HUDEP-2 (cell line): ENCODE results near the gene KRT17.

Experiments used
- DNase-seq, 76 experiments: peaks; one replicate each; lab custom pipeline; 2025; ENCODE audit not compliant: unreplicated experiment in 76 of 76; lab: John Stamatoyannopoulos, UW

Gene KRT17

GRCh38 chr17:41624208-41625101, at the start of gene KRT17:
Gene KRT17, minus strand, starts transcription at chr17:41624575. Its CDS starts 66 bp downstream, at chr17:41624509.
- no peak for DNase-seq

- no peak for DNase-seq
Measured at GRCh38 chr17:41672153-41672552, 47.8 kb upstream of the KRT17 start.

- DNase-seq, result no peak
Measured at GRCh38 chr17:41667280-41668041, 43.1 kb upstream of the KRT17 start.

- peak in 71 of 76 experiments; percentile 11 to 87 (median 70) for DNase-seq
Measured at GRCh38 chr17:41666708-41667279, 42.4 kb upstream of the KRT17 start.

- DNase-seq, result peak in 14 of 76 experiments; percentile 9 to 81 (median 47)
Measured at GRCh38 chr17:41666237-41666641, 41.9 kb upstream of the KRT17 start.

GRCh38 chr17:41665566-41666236, 41.3 kb upstream of the KRT17 start:
- DNase-seq, result peak in 72 of 76 experiments; percentile 32 to 93 (median 77)

- no peak for DNase-seq
Measured at GRCh38 chr17:41664587-41665565, 40.5 kb upstream of the KRT17 start.

- no peak for DNase-seq
Measured at GRCh38 chr17:41664172-41664457, 39.7 kb upstream of the KRT17 start.

- DNase-seq, result no peak
Measured at GRCh38 chr17:41663451-41664171, 39.2 kb upstream of the KRT17 start.

- no peak for DNase-seq
Measured at GRCh38 chr17:41660221-41660711, 35.9 kb upstream of the KRT17 start.

GRCh38 chr17:41659427-41660212, 35.2 kb upstream of the KRT17 start:
- no peak for DNase-seq

GRCh38 chr17:41658846-41659245, 34.5 kb upstream of the KRT17 start:
- DNase-seq, result no peak

- DNase-seq, result no peak
Measured at GRCh38 chr17:41657936-41658335, 33.6 kb upstream of the KRT17 start.

- DNase-seq, result no peak
Measured at GRCh38 chr17:41657176-41657754, 32.9 kb upstream of the KRT17 start.

GRCh38 chr17:41656249-41657023, 32.1 kb upstream of the KRT17 start:
- no peak for DNase-seq

GRCh38 chr17:41655611-41656111, 31.3 kb upstream of the KRT17 start:
- no peak for DNase-seq
